Smooth muscle cell of the coronary artery (primary cell): Measurements from ENCODE around the gene GTF2H2C. TPM values are rescaled to one million over a fixed set of nuclear protein-coding genes. Genes with fewer than 3 reads are reported as not detected.

Experiments used
- total RNA-seq: library from RNA; depleted of rRNA; stranded (reverse); fragments of >200 nt; gene quantifications from 2 replicates; pipeline ENCODE4 v1.2.3, GENCODE V29; 2014; ENCODE audit warnings: low replicate concordance

GTF2H2C gene
- total RNA-seq, result 18.8 and 26.2 TPM in 2 replicates

DNA sequence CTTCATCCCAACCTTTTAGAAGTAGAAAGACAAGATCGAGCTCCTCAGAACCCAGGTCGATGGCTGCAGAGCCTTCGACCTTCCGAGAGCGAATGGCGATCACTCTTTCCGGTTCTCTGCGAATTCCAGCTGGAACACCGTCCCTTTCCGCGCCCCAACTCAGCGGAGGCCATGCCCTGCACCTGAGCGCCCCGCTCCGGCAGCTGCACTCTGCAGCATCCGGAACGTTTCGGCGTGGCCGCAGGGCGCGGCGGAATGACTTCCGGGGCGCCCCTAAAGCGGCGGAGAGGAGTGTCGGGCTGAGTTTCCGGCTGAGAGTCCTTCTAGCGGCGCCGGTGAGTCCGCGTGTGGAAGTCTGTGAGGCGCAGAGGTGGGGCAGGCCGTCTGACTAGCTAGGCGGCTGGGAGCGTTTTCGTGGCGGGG is at the start of gene GTF2H2C:
Gene GTF2H2C (plus strand): TSS at position 284 of the 423 bp plus-strand sequence. CDS start 4,942 bp downstream, outside the sequence.

Other genes with a start within 250 kb of the GTF2H2C start
- 2.1 and 2.3 TPM in 2 replicates for gene CCDC125, start 227.4 kb upstream of the GTF2H2C start, total RNA-seq
- gene AK6, start 190.7 kb upstream of the GTF2H2C start, total RNA-seq, result 34.5 and 70.1 TPM in 2 replicates
- gene TAF9, start 190.7 kb upstream of the GTF2H2C start, total RNA-seq, result 51.8 and 83.4 TPM in 2 replicates
- 8.7 and 17.3 TPM in 2 replicates for gene RAD17, start 190.4 kb upstream of the GTF2H2C start, total RNA-seq
- 0.47 and 0.53 TPM in 2 replicates for gene MARVELD2, start 145.1 kb upstream of the GTF2H2C start, total RNA-seq
- gene OCLN, start 67.4 kb upstream of the GTF2H2C start, total RNA-seq, result 0.53 and 3.5 TPM in 2 replicates